Epidermal melanocyte (primary cell): ENCODE data around the gene ISYNA1.
A peak's percentile ranks its signal among the peaks of the same experiment; 100 is the strongest.

Source experiments
- DNase-seq: peaks from one replicate; pipeline ENCODE4 v3.0.0; 2011; ENCODE audit warnings: low spot score; ENCODE audit not compliant: insufficient read length

ISYNA1 gene

GRCh38 chr19:18444513-18444912, 6.6 kb upstream of the ISYNA1 start:
- no peak for DNase-seq

DNA sequence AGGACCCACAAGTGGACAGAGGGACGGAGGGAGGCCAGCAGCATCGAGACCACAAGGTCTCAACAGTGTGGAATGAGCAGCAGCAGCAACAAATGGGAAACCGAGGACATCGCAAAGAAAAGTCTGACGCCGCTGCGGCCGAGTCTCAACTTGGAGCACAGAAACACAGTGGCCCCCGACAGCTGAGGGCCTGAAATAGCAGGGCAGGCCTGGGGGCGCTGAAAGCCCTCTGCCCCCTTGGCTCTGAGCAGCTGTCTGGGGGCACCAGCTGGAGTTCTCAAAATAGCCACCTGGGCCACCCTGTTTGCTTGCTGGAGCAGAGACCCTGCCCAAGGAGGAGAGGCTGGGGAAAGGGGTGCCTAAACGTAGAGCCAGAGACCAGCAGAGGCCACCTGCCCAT, 5.9 kb upstream of the ISYNA1 start:
- no peak for DNase-seq

DNA sequence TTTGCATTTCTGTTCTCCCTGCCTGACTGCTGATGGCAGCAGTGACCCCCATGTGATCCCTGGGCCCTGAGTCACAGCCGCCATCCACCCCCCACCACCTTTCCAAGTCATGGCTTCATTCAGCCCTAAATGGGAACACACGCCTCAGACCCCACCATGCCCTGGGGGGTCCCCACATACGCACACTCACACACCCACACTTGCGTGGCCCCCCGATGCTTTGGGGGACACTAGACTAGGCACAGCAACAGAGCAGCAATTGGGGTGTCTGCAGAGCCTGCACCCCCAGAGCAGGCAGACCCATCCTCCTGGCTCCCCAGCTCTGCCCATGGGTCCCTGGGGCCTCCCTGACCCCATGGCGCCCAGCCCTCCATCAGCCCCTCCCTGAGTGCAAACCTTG, 5.5 kb upstream of the ISYNA1 start:
- no peak for DNase-seq

DNA sequence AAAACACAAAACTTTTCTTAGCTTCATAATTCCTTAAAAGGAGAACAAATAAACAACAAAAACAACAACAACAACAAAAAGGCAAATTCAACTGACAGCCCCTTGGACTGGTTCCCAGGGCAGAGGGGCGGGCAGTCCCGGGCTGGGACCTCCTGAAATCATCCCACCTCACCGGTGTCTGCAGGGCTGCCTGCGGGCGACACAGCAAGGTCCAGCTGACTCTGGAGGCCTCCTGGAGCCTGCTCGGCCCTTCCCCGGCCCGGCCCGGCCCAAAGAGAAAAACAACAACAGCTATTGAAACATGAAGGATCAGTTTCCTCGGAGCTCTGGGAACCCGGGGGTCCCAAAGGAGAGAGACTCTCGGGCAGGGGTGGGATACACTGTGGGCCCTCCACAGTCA, 5.0 kb upstream of the ISYNA1 start:
- DNase-seq = no peak

- DNase-seq = no peak
These were observed 4.2 kb upstream of the ISYNA1 start for GRCh38 chr19:18441804-18442788.

GRCh38 chr19:18440936-18441803, 3.2 kb upstream of the ISYNA1 start:
- DNase-seq = no peak

- no peak for DNase-seq
These were observed 2.5 kb upstream of the ISYNA1 start for GRCh38 chr19:18440415-18440877.

DNA sequence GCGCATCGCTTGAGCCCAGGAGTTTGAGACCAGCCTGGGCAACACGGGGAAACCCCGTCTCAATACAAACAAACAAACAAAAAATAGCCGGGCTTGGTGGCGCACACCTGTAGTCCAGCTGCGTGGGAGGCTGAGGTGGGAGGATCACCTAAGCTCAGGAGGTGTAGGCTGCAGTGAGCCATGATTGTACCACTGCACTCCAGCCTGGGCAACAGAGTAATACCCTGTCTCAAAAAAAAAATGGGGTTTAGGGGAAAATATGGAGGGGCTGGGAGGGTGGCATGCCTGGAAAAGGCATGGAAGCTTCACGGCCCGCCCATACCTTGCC, 1.9 kb upstream of the ISYNA1 start:
- DNase-seq = no peak

GRCh38 chr19:18439025-18439909, 1.3 kb upstream of the ISYNA1 start:
- no peak for DNase-seq

DNA sequence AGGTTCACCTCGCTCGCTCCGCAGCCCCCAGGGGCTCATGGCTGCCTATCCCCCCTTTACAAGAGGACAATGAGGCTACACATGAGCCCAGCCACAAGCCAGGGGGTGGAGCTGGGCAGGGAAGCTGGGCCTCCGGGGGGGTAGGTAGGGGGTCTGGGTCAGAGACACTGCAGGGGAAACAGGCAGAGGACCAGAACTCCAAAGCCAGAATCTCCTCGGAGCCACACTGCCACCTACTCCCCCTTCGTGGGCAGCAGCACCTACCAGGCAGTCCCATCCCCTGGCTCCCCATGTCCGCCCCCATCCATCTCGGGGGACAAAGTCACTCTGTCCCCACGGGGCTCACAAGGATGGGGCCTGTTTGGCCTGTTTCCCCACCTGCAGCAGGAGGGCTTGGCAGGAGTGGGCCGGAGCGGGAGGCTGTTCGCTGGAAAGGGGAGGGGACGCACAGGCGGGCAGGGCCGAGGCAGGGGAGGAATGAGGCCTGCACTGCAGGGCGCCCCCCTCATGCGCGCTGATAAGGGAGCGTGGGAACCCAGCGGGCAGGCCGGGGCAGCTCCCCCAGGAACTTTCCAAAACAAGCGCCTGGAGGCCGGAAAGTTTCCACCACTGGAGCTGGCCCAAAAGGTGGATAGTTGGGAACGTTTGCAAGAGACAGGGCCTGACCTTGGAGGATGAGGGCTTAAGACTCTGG, 545 bp upstream of the ISYNA1 start:
- DNase-seq = no peak

DNA sequence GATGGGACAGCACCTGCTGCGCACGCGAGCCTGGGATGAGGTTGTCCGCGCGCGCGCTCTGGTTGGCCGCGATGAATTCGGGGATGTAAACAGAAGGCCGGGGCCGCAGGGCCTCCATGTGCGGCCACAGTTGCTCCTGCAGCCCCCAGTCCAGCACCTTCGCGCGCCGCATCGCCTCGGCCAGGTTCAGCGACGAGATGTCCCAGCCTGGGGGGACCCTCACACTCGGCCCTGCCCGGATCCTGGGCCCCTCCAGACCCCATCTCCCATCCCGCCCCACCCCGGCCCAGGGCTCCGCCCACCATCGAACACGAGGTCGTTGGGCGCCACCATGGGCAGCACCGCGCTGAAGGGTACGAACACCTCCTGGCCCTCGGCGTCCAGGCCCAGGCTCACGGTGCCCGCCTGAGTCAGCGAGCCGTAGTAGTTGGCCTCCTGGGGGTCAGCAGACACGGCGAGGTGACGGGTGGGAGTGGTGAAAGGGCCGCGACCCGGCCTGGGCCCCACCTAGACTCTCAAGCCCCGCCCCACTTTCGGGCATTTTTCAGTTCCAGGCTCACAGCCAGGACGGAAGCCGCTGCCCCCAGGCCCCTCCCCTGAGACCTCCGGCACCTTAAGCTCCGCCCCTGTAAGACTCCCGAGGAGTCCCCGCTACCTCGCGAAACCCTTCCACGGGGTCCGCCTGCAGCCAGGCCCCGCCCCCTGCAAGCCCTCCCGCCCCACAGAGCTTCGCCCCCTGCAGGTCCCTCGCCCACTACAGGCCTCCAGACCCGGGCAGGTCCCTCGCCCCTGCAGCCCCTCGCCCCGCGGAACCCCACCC, 1.1 kb downstream of the ISYNA1 start:
- DNase-seq = peak; percentile 99

- no peak for DNase-seq
These were observed 1.9 kb downstream of the ISYNA1 start for GRCh38 chr19:18435842-18436670.

GRCh38 chr19:18435178-18435841, 2.6 kb downstream of the ISYNA1 start:
- DNase-seq = no peak

- DNase-seq = no peak
These were observed 3.3 kb downstream of the ISYNA1 start for GRCh38 chr19:18434411-18435175.

DNA sequence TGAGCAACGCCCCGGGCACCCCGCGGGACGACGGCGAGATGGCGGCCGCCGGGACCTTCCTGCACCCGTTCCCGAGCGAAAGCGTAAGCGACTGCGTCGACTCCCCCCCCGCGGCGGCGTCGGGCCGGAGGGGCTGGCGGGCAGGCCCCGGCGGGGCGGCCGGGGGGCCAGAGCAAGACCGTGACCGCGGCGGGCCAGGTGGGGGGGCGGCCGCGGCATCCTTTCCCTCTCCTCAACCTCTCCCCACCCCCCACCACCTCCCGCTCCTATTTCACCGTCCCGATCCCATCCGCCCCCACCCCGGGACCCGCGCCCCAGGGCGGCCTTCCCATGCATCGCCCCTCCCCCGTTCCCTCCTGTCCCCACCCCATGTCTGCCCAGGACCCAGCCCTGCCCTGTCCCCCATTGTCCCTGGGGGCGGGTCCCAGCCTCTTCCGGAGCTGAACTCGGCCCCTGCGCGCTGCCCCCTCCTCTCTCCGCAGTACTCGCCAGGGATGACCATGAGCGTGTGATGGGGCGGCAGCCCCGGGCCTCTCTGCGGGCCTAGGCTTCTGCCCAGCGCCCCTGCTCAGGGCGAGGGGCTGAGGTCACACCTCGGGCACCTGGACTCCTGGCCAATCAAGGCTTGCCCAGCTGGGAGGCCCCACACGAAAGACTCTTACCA, 4.1 kb downstream of the ISYNA1 start:
- DNase-seq = no peak

DNA sequence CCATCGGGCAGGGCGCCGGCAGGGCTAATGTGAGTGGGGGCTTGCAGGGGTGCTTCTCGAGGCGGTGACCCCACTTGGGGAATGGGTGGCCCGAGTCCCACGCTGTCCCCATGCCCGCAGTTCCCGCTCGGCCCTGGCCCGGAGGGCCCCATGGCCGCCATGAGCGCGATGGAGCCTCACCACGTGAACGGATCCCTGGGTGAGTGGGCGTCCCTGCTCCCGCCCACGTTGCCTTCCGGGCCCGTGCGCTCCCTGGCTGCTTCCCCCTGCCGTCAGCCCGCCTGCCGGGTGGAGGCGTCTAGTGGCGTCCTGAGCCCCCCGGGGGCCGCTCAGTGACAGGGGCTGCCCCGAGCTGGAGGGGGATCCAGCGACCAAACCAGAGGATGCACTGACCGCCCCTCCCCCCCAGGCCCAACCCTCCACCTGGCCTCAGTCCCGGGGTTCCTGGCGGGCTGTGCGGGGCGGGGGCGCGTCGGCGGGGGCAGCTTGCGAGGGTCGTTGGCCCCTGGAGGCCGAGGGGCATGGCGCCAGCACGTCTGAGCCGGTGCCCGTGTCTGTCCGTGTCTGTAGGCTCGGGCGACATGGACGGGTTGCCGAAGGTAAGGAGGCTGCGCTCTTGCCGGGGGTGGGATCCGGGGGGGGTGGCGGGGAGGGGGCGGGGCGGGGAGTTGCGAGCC, 4.8 kb downstream of the ISYNA1 start:
- no peak for DNase-seq
